ENCODE results near the gene CADM2. TPM values are rescaled to one million over a fixed set of nuclear protein-coding genes. Genes with fewer than 3 reads are reported as not detected.

CADM2 gene
- total and polyA plus RNA-seq, 2 donors from 2014 or later: 0.06 to 0.25 TPM

DNA sequence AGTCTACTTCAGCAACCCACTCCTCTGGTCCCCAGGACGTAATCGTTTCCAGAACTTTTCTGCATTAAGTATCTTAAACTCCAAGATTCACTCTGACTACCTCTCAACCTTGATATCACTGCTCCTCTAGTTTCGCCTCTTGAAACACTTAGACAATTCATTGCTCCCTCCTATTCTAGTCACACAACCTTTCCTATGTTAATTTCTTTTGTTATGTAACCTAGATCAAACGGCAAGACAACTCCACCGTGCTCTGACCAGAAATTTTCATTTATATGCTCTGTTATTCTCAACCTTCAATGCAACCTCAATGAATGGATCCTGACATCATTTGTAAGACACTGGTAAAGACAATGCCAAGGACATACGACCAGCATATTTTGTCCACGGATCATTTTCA lies 71.3 kb downstream of the CADM2 start:
- no peak overlapping the region for H3K9ac ChIP-seq (ENCODE audit: low read length in 3 of 3)
- DNase-seq (no peak), FAIRE-seq (no peak)
- intact Hi-C loops (cut with DNase I): no loop called here
- H3K36me3 ChIP-seq (ENCODE audit: control insufficient read depth in 2 of 3, insufficient read depth in 3 of 3, low read length in 3 of 3): no peaks in the 10 kb centered on the region
- no peak overlapping the region for H3K27ac ChIP-seq (ENCODE audit: low read depth in 2 of 2, low read length in 2 of 2)
- H3K4me3 ChIP-seq (ENCODE audit: low read length in 3 of 3): no peak overlapping the region
- no peaks in the 10 kb centered on the region for H3K4me1 ChIP-seq (ENCODE audit: control insufficient read depth in 2 of 3, insufficient read depth in 2 of 3, low read depth in 1 of 3, low read length in 3 of 3)
- TF ChIP-seq, protein P1, sequence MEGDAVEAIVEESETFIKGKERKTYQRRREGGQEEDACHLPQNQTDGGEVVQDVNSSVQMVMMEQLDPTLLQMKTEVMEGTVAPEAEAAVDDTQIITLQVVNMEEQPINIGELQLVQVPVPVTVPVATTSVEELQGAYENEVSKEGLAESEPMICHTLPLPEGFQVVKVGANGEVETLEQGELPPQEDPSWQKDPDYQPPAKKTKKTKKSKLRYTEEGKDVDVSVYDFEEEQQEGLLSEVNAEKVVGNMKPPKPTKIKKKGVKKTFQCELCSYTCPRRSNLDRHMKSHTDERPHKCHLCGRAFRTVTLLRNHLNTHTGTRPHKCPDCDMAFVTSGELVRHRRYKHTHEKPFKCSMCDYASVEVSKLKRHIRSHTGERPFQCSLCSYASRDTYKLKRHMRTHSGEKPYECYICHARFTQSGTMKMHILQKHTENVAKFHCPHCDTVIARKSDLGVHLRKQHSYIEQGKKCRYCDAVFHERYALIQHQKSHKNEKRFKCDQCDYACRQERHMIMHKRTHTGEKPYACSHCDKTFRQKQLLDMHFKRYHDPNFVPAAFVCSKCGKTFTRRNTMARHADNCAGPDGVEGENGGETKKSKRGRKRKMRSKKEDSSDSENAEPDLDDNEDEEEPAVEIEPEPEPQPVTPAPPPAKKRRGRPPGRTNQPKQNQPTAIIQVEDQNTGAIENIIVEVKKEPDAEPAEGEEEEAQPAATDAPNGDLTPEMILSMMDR (IDR thresholded peaks at IDR 0.05; ENCODE audit: borderline replicate concordance, extremely low read depth, insufficient read depth): no peak
- H3K27me3 ChIP-seq (ENCODE audit: control insufficient read depth, insufficient read depth, low read length): no peaks in the 10 kb centered on the region
- no peaks in the 10 kb centered on the region for H3K9me3 ChIP-seq (ENCODE audit: control insufficient read depth in 2 of 3, insufficient read depth in 1 of 3, low read length in 3 of 3)

DNA sequence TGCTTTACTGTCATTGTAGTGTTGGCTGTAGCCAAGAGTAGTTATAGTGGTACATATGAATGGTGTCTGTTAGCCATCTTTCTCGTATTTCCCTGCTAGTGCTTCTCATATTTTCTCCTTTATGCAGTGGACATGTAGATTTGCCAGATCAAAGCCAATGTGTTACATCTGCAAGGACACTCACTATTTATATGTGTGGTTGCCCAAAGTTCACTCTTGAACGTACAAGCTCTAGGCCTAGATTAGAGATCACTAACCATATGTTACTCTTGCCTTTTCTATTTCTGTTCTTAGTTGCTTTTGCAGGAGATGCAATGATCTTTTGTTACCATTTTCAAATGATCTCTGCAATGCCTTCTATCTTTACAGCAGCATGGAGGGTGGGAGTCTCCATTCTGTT lies 78.4 kb downstream of the CADM2 start:
- Histone ChIP-seq H3K4me1 (ENCODE audit: control insufficient read depth in 2 of 3, insufficient read depth in 2 of 3, low read depth in 1 of 3, low read length in 3 of 3) (no peaks in the 10 kb centered on the region), H3K4me3 (ENCODE audit: low read length in 3 of 3) (no peak overlapping the region), H3K36me3 (ENCODE audit: control insufficient read depth in 2 of 3, insufficient read depth in 3 of 3, low read length in 3 of 3) (no peaks in the 10 kb centered on the region), H3K27me3 (ENCODE audit: control insufficient read depth, insufficient read depth, low read length) (no peaks in the 10 kb centered on the region), H3K27ac (ENCODE audit: low read depth in 2 of 2, low read length in 2 of 2) (no peak overlapping the region), H3K9ac (ENCODE audit: low read length in 3 of 3) (no peak overlapping the region), H3K9me3 (ENCODE audit: control insufficient read depth in 2 of 3, insufficient read depth in 1 of 3, low read length in 3 of 3) (no peaks in the 10 kb centered on the region)
- intact Hi-C loops (cut with DNase I): no loop called here
- DNase-seq (no peak), FAIRE-seq (no peak)
- TF ChIP-seq, protein P1 (IDR thresholded peaks at IDR 0.05; ENCODE audit: borderline replicate concordance, extremely low read depth, insufficient read depth): no peak

DNA sequence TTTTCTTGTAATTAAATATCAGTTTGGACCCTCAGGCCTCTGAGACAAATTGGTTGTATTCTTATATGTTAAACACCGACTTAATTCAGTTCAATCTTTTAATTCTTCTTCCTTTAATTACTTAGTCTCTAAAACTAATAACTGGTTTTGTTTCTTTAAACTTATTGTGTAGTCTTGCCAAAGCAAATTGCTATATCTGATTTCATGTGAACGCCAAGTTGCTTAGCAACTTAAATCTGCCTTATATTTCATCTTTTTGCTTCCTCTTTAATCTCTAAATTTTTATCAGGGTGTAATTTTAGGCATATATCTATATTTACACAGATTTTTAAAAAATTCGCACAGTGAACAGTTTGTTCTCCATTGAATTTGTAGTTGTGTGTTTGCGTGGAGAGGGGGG lies 82.2 kb downstream of the CADM2 start:
- intact Hi-C loops (cut with DNase I): no loop called here
- no peaks in the 10 kb centered on the region for H3K9me3 ChIP-seq (ENCODE audit: control insufficient read depth in 2 of 3, insufficient read depth in 1 of 3, low read length in 3 of 3)
- H3K4me1 ChIP-seq (ENCODE audit: control insufficient read depth in 2 of 3, insufficient read depth in 2 of 3, low read depth in 1 of 3, low read length in 3 of 3): no peaks in the 10 kb centered on the region
- FAIRE-seq (no peak), DNase-seq (no peak)
- no peak overlapping the region for H3K4me3 ChIP-seq (ENCODE audit: low read length in 3 of 3)
- H3K36me3 ChIP-seq (ENCODE audit: control insufficient read depth in 2 of 3, insufficient read depth in 3 of 3, low read length in 3 of 3): no peaks in the 10 kb centered on the region
- no peak overlapping the region for H3K9ac ChIP-seq (ENCODE audit: low read length in 3 of 3)
- no peaks in the 10 kb centered on the region for H3K27me3 ChIP-seq (ENCODE audit: control insufficient read depth, insufficient read depth, low read length)
- TF ChIP-seq, protein P1 (IDR thresholded peaks at IDR 0.05; ENCODE audit: borderline replicate concordance, extremely low read depth, insufficient read depth): no peak
- no peak overlapping the region for H3K27ac ChIP-seq (ENCODE audit: low read depth in 2 of 2, low read length in 2 of 2)

DNA sequence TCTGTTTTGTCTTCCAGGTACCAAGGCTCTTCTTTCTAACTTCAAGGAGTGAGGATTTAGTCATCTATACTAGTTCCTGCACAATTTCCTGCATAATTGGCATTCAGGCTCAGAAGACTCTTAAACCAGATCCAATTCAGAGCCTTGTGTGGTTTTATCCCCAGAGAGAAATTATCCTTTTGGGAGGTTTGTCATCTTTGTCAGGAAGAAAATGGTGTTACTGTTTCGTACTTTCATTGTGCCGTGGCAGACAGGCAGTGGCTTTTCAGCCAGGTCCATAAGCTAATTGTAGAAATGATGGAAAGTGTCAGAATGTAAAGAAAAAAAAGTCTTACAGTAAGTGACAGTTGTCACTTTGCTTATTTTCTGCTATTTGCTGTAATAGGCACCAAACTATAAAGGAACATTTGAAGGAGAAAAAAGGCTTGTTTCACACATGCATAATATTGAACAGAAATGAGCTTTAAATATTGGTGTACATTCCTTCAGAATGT lies 82.8 kb downstream of the CADM2 start:
- TF ChIP-seq, protein P1 (IDR thresholded peaks at IDR 0.05; ENCODE audit: borderline replicate concordance, extremely low read depth, insufficient read depth): no peak
- H3K36me3 ChIP-seq (ENCODE audit: control insufficient read depth in 2 of 3, insufficient read depth in 3 of 3, low read length in 3 of 3): no peaks in the 10 kb centered on the region
- H3K27ac ChIP-seq (ENCODE audit: low read depth in 2 of 2, low read length in 2 of 2): no peak overlapping the region
- no peaks in the 10 kb centered on the region for H3K27me3 ChIP-seq (ENCODE audit: control insufficient read depth, insufficient read depth, low read length)
- no peak overlapping the region for H3K4me3 ChIP-seq (ENCODE audit: low read length in 3 of 3)
- intact Hi-C loops (cut with DNase I): no loop called here
- no peak overlapping the region for H3K9ac ChIP-seq (ENCODE audit: low read length in 3 of 3)
- no peak for DNase-seq
- no peaks in the 10 kb centered on the region for H3K9me3 ChIP-seq (ENCODE audit: control insufficient read depth in 2 of 3, insufficient read depth in 1 of 3, low read length in 3 of 3)
- FAIRE-seq: no peak
- no peaks in the 10 kb centered on the region for H3K4me1 ChIP-seq (ENCODE audit: control insufficient read depth in 2 of 3, insufficient read depth in 2 of 3, low read depth in 1 of 3, low read length in 3 of 3)

All from kidney (tissue), 14 donors.